Hepatic stellate cell (primary cell): Measurements from ENCODE around the gene CTCFL.
"Not testable (repeated sequence)": the region's sequence is repeated elsewhere in the genome, so short reads cannot be mapped to it uniquely, and the experiment has no call there.

Experiments used
- DNase-seq: peaks from one replicate; pipeline ENCODE4 v3.0.0; 2011; ENCODE audit warnings: low spot score

Gene CTCFL

GRCh38 chr20:57507477-57507876 is 17.5 kb downstream of the CTCFL start:
- no peak for DNase-seq

DNA sequence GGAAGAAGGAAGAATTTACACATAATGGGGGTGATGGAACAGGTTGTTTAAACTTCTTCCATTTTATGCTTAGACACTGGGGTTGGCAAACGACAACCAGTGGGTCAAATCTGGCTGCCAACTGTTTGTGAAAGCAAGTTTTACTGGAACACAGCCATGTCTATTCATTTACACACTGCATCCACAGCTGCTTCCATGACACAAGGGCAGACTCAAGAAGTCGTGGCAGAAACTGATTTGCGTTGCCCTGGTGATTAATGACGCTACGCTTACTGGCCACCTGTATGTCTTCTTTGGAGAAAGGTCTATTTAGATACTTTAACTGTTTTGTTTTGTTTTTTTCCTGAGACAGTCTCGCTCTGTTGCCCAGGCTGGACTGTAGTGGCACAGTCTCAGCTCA is 19.0 kb downstream of the CTCFL start:
- DNase-seq: no peak

- no peak for DNase-seq
These were observed 20.5 kb downstream of the CTCFL start for GRCh38 chr20:57504411-57504810.

GRCh38 chr20:57503035-57503658 is 21.8 kb downstream of the CTCFL start:
- no peak for DNase-seq

DNA sequence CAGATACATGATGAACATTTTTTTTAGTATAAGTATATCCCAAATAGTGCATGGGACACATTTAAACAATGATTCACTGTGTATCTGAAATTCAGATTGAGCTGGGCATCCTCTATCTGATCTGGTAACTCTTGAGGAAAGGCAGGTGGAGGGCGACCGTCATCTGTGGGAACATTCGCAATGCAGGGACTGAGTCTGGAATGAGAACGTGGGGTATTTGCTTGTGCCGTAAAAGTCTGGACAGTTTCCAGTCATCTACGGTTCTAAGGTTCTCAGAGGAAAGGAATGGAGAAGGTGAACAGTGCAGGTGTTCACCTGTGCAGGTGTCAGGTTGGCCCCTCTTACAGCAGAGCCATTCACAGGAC is 22.6 kb downstream of the CTCFL start:
- DNase-seq: no peak

DNA sequence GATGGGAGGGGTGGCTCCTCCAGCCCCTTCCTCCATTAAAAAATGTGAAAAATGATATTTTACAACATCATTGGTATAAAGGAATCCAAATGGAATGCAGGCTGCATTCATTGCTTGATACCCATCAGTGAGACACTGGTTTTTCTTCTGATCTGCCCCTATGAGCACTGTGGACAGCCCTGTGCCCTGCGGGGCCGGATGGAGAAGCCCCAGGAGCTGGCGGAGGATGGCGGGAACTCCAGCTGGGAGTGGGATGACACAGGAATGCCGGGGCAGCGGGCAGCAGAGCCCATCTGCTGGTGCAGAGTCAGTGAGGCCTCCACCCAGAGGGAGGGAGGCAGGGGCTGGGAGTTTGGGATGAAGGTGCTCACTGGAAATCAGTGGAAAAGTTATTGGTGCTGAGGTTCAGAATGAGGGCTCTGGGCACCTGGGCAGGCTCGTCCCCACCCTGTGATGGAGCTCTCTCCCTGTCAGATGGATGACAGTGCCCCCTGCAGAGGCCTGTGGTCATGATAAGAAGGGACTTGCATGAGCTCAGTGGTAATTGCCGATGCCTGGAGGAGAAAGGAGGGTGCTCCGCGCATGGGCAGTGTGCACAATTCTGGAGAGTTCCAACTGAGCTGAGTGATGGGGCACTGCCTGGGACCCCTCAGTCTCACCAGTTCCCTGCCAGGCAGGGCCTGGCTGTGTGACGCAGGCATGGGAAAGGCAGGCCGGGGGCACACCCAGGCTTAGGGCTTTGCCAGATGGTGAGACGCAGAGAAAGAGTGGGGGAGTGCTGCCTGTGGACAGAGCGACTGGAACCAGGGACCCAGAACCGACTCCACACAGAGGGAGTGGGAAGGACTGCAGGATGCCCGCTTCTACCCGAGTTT is 23.2 kb downstream of the CTCFL start:
- DNase-seq: peak; percentile 26

DNA sequence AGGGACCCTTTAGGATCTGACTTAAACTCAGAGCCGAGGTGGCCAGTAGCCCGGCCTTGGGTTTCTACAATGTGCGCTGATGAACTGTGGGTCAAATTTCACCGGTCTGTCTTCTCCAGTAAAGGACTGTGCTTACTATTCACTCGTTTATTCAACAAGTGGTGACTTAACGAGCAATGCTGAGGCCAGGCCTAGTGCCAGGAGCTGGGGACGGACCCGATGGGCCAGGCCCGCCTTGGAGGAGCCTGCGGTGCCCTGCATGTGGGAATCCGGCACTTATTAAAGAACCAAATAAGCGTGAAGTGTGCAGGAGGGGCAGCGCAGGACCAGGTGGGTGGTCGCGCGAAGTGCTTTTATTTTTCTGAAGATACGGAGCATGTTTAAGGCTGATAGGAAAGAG is 24.0 kb downstream of the CTCFL start:
- DNase-seq: no peak

GRCh38 chr20:57500235-57500634 is 24.7 kb downstream of the CTCFL start:
- no peak for DNase-seq

DNA sequence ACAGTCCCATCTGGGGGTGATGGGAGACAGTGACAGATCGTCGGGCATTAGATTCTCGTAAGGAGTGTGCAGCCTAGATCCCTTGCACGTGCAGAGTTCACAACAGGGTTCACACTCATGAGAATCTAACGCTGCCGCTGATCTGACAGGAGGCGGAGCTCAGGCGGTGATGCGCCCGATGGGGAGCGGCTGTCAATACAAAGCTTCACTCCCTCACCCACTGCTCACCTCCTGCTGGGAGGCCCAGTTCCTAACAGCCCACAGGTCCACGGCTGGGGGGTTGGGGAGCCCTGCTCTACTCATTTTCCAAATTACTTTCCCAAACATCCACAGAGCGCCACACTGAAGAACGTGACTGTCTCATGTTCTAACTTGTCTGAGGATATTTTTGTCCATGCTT is 25.3 kb downstream of the CTCFL start:
- DNase-seq: no peak

- DNase-seq: no peak
These were observed 26.2 kb downstream of the CTCFL start for GRCh38 chr20:57498425-57499400.

DNA sequence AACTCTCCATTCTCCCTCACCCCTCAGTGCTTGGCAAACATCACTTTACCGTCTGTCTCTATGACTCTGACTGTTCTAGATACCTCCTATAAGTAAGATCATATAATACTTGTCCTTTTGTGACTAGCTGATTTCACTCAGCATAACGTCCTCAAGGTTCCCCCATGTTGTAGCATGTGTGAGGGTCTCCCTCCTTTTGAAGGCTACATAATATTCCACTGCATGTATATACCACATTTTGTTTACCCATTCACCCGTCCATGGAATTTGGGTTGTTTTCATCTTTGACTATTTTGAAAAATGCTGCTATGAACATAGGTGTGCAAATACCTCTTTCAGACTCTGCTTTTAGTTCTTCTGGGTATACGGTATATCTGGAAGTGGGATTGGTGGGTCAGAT is 28.3 kb downstream of the CTCFL start:
- DNase-seq: no peak

DNA sequence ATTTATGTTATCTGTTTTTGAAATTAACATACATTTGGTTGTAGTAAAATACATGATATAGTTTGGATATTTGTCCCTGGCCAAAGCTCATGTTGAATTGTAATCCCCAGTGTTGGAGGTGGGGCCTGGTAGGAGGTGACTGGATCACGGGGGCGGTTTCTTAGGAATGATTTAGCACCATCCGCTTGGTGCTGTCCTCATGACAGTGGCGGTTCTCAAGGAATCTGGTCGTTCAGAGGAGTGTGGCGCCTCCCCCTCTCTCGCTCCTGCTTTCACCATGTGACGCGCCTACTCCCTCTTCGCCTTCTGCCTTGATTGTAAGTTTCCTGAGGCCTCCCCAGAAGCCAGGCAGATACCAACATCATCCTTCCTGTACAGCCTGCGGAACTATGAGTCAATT is 29.0 kb downstream of the CTCFL start:
- no peak for DNase-seq

- no peak for DNase-seq
These were observed 31.8 kb downstream of the CTCFL start for GRCh38 chr20:57493091-57493615.

GRCh38 chr20:57491373-57491772 is 33.6 kb downstream of the CTCFL start:
- DNase-seq: no peak

DNA sequence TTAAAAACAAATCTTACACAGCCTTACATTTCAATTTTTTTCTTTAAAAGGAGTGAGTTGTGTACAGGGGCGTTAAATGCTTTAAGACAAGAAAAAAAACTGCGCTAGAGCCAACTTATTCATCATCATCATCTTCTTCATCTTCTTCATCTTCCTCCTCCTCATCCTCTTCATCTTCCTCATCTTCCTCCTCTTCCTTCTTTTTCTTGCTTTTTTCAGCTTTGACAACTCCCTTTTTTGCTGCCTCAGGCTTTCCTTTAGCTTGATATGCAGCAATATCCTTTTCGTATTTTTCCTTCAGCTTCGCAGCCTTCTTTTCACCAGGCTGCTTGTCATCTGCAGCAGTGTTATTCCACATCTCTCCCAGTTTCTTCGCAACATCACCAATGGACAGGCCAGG is 36.7 kb downstream of the CTCFL start:
- DNase-seq: not testable (repeated sequence)

DNA sequence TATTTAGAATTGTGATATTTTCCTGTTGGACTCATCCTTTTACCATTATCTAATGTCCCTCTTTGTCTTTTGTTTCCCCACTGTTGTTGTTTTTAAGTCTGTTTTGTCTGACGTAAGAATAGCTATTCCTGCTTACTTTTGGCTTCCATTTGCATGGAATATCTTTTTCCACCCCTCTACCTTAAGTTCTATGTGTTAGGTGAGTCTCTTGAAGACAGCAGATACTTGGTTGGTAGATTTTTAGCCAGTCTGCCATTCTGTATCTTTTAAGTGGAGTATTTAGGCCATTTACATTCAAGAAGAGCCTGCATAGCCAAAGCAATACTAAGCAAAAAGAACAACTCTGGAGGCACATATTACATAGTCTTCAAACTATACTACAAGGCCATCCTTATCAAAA is 39.2 kb downstream of the CTCFL start:
- DNase-seq: no peak

DNA sequence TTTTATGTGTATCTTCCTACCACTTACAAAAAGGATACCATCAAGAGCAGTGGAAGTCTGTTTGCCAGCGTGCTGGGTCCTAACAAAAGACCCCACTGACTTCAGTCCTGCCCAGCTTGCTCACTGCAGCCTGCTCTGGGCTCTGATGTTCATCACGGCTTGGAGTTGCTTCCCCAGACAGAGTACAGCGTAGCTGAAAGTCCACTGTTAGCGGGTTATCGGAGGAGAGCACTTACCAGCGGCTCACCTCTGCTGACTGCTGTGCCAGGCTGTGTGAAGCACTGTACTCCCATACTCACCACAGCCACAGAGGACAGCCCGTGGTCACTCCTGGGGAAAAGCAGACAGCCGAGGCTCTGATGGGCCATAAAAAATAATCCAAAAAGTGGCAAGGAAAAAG is 40.2 kb downstream of the CTCFL start:
- DNase-seq: no peak

GRCh38 chr20:57483287-57484050 is 41.5 kb downstream of the CTCFL start:
- no peak for DNase-seq

- DNase-seq: no peak
These were observed 42.1 kb downstream of the CTCFL start for GRCh38 chr20:57482796-57483195.

DNA sequence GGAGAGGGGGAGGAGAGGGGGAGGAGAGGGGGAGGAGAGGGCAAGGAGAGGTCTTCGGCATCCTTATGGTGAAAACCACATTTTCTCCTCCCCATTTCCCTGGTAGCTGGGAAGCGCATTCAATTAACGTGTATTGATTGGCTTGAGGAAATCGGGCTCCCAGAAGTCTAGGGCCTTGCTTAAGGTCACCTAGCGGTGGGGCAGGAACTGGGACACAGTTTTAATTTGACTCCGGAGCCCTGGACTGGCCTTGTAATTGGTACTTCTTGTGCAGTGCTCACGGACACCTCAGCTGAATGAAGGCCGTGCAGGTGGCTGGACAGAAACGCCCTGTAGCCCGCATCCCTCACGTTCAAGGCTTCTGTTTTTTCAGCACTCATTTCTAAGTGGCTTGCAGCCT is 42.8 kb downstream of the CTCFL start:
- no peak for DNase-seq

GRCh38 chr20:57481281-57481711 is 43.6 kb downstream of the CTCFL start:
- DNase-seq: no peak
